Mucosa of rectum (tissue), 2 donors: Measurements from ENCODE around the gene TAS2R16.

ENCODE experiments used
- H3K27ac ChIP-seq, 2 donors: one replicate each; pipeline ENCODE4 v1.7.0; 2013; ENCODE audit warnings: inconsistent platforms in 2 of 2, low read depth in 2 of 2, low read length in 2 of 2
- H3K27me3 ChIP-seq, 2 donors: one replicate each; pipeline ENCODE4 v1.7.0; 2013; ENCODE audit warnings: low read length in 2 of 2; ENCODE audit not compliant: control insufficient read depth in 2 of 2, insufficient read depth in 2 of 2
- H3K36me3 ChIP-seq, 2 donors: one replicate each; pipeline ENCODE4 v1.7.0; 2013; ENCODE audit warnings: low read length in 2 of 2; ENCODE audit not compliant: control insufficient read depth in 2 of 2, insufficient read depth in 2 of 2
- H3K4me1 ChIP-seq, 2 donors: one replicate each; pipeline ENCODE4 v1.7.0; 2013; ENCODE audit warnings: low read length in 2 of 2, mild to moderate bottlenecking in 1 of 2; ENCODE audit not compliant: control insufficient read depth in 2 of 2, insufficient read depth in 2 of 2
- H3K4me3 ChIP-seq, 2 donors: one replicate each; pipeline ENCODE4 v1.7.0; 2013; ENCODE audit warnings: low read length in 2 of 2
- H3K9ac ChIP-seq, 2 donors: one replicate each; pipeline ENCODE4 v1.7.0; 2013; ENCODE audit warnings: low read length in 2 of 2, low read depth in 1 of 2, mild to moderate bottlenecking in 1 of 2
- H3K9me3 ChIP-seq, 2 donors: one replicate each; pipeline ENCODE4 v1.7.0; 2013; ENCODE audit warnings: low read length in 2 of 2; ENCODE audit not compliant: control insufficient read depth in 2 of 2
- donor health status: healthy.
- donor health status: Normal muscosa, but diverticular disease.

The TAS2R16 gene

GRCh38 chr7:122995600-122995999 lies at the start of gene TAS2R16:
Gene TAS2R16, minus strand, starts transcription at chr7:122995700. Its CDS starts 66 bp downstream, at chr7:122995634.
- H3K36me3 ChIP-seq = no peaks in the 10 kb centered on the region
- no peak within 1 kb of the TSS for H3K9ac ChIP-seq
- H3K9me3 ChIP-seq = no peaks in the 10 kb centered on the region
- no peaks in the 10 kb centered on the region for H3K4me1 ChIP-seq
- H3K4me3 ChIP-seq = no peak within 1 kb of the TSS
- H3K27ac ChIP-seq = no peak within 1 kb of the TSS
- H3K27me3 ChIP-seq = no peaks in the 10 kb centered on the region

GRCh38 chr7:123043642-123044041 lies 48.1 kb upstream of the TAS2R16 start:
- no peak overlapping the region for H3K4me3 ChIP-seq
- H3K27ac ChIP-seq = no peak overlapping the region
- H3K9me3 ChIP-seq = no peaks in the 10 kb centered on the region
- H3K27me3 ChIP-seq = no peaks in the 10 kb centered on the region
- H3K36me3 ChIP-seq = no peaks in the 10 kb centered on the region
- no peaks in the 10 kb centered on the region for H3K4me1 ChIP-seq
- H3K9ac ChIP-seq = no peak overlapping the region

GRCh38 chr7:123041101-123041500 lies 45.6 kb upstream of the TAS2R16 start:
- Histone ChIP-seq H3K4me3 (no peak overlapping the region), H3K9me3 (no peaks in the 10 kb centered on the region), H3K9ac (no peak overlapping the region), H3K4me1 (no peaks in the 10 kb centered on the region), H3K27me3 (no peaks in the 10 kb centered on the region), H3K27ac (no peak overlapping the region), H3K36me3 (no peaks in the 10 kb centered on the region)

- Histone ChIP-seq H3K36me3 (no peaks in the 10 kb centered on the region), H3K9me3 (no peaks in the 10 kb centered on the region), H3K27ac (no peak overlapping the region), H3K4me3 (no peak overlapping the region), H3K9ac (no peak overlapping the region), H3K27me3 (no peaks in the 10 kb centered on the region), H3K4me1 (no peaks in the 10 kb centered on the region)
Measured at GRCh38 chr7:123039269-123039668, 43.8 kb upstream of the TAS2R16 start.

- Histone ChIP-seq H3K36me3 (no peaks in the 10 kb centered on the region), H3K4me1 (no peaks in the 10 kb centered on the region), H3K4me3 (no peak overlapping the region), H3K9me3 (no peaks in the 10 kb centered on the region), H3K9ac (no peak overlapping the region), H3K27ac (no peak overlapping the region), H3K27me3 (no peaks in the 10 kb centered on the region)
Measured at GRCh38 chr7:123034106-123034505, 38.6 kb upstream of the TAS2R16 start.

- H3K9me3 ChIP-seq = no peaks in the 10 kb centered on the region
- no peaks in the 10 kb centered on the region for H3K27me3 ChIP-seq
- no peak overlapping the region for H3K9ac ChIP-seq
- H3K27ac ChIP-seq = no peak overlapping the region
- H3K4me3 ChIP-seq = no peak overlapping the region
- no peaks in the 10 kb centered on the region for H3K36me3 ChIP-seq
- H3K4me1 ChIP-seq = no peaks in the 10 kb centered on the region
Measured at GRCh38 chr7:123030631-123031030, 35.1 kb upstream of the TAS2R16 start.

GRCh38 chr7:123028339-123028738 lies 32.8 kb upstream of the TAS2R16 start:
- Histone ChIP-seq H3K4me1 (no peaks in the 10 kb centered on the region), H3K27me3 (no peaks in the 10 kb centered on the region), H3K9me3 (no peaks in the 10 kb centered on the region), H3K27ac (no peak overlapping the region), H3K9ac (no peak overlapping the region), H3K36me3 (no peaks in the 10 kb centered on the region), H3K4me3 (no peak overlapping the region)

GRCh38 chr7:123026251-123026650 lies 30.8 kb upstream of the TAS2R16 start:
- H3K4me3 ChIP-seq = no peak overlapping the region
- no peaks in the 10 kb centered on the region for H3K4me1 ChIP-seq
- no peaks in the 10 kb centered on the region for H3K27me3 ChIP-seq
- no peaks in the 10 kb centered on the region for H3K9me3 ChIP-seq
- no peaks in the 10 kb centered on the region for H3K36me3 ChIP-seq
- H3K27ac ChIP-seq = no peak overlapping the region
- no peak overlapping the region for H3K9ac ChIP-seq

GRCh38 chr7:123024989-123025758 lies 29.7 kb upstream of the TAS2R16 start:
- H3K9ac ChIP-seq = no peak overlapping the region

GRCh38 chr7:123023126-123023525 lies 27.6 kb upstream of the TAS2R16 start:
- Histone ChIP-seq H3K4me1 (no peaks in the 10 kb centered on the region), H3K4me3 (no peak overlapping the region), H3K36me3 (no peaks in the 10 kb centered on the region), H3K27ac (no peak overlapping the region), H3K9me3 (no peaks in the 10 kb centered on the region), H3K9ac (no peak overlapping the region), H3K27me3 (no peaks in the 10 kb centered on the region)

More at GRCh38 chr7:123024989-123025758, 29.7 kb upstream of the TAS2R16 start:
- no peaks in the 10 kb centered on the region for H3K9me3 ChIP-seq
- no peak overlapping the region for H3K4me3 ChIP-seq
- H3K4me1 ChIP-seq = no peaks in the 10 kb centered on the region
- H3K27ac ChIP-seq = no peak overlapping the region
- no peaks in the 10 kb centered on the region for H3K36me3 ChIP-seq
- no peaks in the 10 kb centered on the region for H3K27me3 ChIP-seq
